GF-D8 (cell line): ENCODE measurements around the gene TMEM178B.
"Not testable (repeated sequence)": the region's sequence is repeated elsewhere in the genome, so short reads cannot be mapped to it uniquely, and the experiment has no call there.

Experiments used
- DNase-seq: peaks from one replicate; lab custom pipeline; 2025; lab: John Stamatoyannopoulos, UW

TMEM178B gene

DNA sequence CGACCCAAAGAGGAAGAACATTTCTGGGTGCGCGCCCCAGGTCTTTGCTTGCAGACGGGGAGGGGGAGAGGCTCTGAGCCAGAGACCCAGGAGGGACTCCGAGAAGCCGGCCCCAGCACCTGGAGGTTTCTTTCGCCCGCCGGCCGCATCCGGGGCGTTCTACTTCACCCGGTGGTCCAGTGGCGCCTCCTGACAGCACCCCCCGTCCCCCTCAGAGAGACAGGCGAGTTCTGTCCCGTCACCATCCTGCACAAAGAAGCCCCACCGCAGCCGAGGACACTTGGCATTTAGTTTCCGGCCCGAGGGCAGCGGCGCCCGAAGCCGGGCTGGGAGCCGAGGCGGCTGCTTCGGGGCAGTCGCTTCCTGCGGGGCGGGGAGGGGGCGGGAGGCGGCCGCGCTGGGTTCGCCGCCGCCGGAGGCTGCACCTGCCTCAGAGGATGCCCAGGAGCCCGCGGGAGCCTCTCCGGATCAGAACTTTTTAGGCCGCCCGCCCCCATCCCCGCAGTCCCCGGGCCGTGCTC, at the start of gene TMEM178B:
Gene TMEM178B (plus strand): TSS at position 424 of the 521 bp plus-strand sequence.
- no peak for DNase-seq

GRCh38 chr7:141024668-141025067, 49.2 kb upstream of the TMEM178B start:
- DNase-seq = no peak

GRCh38 chr7:141027043-141027442, 46.8 kb upstream of the TMEM178B start:
- no peak for DNase-seq

DNA sequence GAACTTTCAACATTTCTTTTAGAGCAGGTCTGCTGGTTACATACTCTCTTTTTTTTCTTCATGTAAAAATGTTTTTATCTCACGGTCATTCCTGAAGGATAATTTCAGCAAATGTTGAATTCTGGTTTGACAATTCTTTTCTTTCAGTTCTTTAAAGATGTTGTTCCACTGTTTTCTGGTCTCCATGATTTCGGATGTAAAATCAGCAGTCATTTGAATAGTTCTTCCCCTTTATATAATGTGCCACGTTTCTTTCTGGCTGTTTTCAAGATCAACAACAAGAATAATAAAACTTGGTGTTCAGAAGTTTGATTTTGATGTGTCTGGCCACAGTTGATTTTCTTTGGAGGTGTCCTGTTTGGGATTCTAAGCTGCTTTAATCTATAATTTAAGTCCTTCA, 45.1 kb upstream of the TMEM178B start:
- no peak for DNase-seq

DNA sequence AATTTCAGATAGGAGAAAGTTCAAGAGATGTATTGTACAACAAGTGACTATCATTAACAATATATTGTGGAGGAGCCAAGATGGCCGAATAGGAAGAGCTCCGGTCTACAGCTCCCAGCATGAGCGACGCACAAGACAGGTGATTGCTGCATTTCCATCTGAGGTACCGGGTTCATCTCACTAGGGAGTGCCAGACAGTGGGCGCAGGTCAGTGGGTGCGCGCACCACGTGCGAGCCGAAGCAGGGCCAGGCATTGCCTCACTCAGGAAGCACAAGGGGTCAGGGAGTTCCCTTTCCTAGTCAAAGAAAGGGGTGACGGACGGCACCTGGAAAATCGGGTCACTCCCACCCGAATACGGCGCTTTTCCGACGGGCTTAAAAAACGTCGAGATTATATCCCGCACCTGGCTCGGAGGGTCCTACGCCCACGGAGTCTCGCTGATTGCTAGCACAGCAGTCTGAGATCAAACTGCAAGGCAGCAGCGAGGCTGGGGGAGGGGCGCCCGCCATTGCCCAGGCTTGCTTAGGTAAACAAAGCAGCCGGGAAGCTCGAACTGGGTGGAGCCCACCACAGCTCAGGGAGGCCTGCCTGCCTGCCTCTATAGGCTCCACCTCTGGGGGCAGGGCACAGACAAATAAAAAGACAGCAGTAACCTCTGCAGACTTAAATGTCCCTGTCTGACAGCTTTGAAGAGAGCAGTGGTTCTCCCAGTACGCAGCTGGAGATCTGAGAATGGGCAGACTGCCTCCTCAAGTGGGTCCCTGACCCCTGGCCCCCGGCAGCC, 41.1 kb upstream of the TMEM178B start:
- DNase-seq = not testable (repeated sequence)

DNA sequence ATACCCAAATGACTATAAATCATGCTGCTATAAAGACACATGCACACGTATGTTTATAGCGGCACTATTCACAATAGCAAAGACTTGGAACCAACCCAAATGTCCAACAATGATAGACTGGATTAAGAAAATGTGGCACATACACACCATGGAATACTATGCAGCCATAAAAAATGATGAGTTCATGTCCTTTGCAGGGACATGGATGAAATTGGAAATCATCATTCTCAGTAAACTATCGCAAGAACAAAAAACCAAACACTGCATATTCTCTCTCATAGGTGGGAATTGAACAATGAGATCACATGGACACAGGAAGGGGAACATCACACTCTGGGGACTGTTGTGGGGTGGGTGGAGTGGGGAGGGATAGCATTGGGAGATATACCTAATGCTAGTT, 35.8 kb upstream of the TMEM178B start:
- not testable (repeated sequence) for DNase-seq

DNA sequence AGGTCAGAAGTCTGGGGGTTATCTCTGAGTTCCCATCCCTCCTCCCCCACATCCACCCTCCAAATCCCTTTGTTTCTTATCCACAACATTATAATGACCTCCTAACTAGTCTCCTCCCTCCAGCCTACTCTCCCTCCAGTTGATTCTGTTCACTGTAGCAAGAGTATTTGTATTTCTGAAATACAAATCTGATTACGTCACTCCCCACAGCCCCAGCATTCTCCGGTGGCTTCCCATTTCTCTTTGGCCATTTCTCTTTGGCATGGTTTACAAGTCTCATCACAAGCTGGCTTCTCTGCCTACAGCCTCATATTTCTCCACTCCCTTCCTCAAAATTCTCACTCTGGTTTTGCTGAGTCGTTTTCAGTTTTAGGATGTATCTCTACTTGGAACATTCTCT, 34.5 kb upstream of the TMEM178B start:
- DNase-seq = no peak

- DNase-seq = no peak
Observed at GRCh38 chr7:141042222-141043193, 31.4 kb upstream of the TMEM178B start.

DNA sequence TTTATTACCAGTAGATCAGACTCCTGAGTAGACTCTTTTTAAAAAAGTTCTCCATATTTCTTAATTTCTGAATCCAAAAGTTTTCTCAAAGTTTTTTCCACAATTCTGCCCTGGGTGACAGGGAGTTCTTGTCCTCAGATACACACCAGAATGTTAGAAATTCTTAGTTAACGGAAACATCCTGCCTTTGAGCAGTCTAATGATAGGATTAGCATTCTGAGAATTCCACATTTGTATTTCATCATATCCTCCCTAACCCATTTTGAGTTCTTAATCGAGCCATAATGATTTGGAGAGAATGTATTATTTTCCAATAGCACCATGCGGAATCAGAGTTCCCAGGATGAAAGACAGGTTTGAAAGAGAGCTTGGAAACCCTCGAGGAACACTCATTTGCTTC, 30.2 kb upstream of the TMEM178B start:
- no peak for DNase-seq

DNA sequence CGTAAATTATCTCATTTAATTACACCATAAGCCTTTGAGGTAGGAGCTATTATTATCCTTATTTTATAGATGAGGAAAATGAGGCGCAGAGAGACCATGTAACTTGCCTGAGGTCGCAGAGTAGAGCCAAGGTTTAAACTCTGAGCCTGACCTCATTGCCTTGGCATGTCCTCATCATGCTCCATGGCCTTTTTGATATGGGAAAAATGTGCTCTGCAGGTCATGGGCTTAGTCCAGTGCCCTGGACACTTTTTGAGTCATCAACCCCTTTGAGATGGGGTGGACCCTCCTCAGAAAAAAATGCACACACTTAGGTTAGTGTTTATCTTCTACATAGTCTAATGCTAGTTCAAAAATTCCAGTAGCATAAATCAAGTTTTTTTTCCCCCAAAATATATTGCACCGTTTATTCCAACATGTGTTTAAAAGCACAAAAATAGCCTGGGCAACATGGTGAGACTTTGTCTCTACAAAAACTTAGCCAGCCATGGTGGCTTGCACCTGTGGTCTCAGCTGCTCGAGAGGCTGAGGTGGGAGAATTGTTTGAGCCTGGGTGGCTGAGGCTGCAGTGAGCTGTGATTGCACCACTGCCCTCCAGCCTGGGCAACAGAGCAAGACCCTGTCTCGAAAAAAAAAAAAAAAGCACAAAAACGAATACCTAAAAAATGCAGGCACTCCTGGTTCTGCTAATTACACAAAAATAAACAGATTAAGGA, 28.6 kb upstream of the TMEM178B start:
- no peak for DNase-seq

DNA sequence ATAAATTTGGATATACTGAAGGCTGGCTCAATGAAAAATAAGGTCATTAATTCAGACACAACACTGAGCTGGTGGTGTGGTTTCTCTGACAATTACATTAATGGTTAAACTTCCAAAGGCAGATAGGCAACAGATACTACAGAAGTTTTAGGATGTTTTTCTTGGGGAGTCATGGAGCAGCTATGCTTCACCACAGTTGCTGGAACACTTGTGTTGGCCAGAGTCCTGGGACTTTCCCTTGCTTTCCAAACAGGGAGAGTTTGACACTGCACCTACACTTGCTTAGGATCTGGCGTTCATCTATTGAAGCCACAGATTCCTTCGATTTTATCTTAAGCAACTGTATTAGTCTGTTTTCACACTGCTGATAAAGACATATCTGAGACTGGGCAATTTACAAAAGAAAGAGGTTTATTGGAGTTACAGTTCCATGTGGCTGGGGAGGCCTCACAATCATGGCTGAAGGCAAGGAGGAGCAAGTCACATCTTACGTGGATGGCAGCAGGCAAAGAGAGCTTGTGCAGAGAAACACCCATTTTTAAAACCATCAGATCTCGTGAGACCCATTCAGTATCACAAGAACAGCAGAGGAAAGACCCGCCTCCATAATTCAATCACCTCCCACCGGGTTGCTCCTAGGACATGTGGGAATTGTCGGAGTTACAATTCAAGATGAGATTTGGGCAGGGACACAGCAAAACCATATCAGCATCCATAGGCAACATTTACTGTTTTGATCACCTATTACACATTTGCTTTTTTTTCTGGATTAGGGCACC, 27.8 kb upstream of the TMEM178B start:
- no peak for DNase-seq

- no peak for DNase-seq
Observed at GRCh38 chr7:141053626-141054025, 20.2 kb upstream of the TMEM178B start.

DNA sequence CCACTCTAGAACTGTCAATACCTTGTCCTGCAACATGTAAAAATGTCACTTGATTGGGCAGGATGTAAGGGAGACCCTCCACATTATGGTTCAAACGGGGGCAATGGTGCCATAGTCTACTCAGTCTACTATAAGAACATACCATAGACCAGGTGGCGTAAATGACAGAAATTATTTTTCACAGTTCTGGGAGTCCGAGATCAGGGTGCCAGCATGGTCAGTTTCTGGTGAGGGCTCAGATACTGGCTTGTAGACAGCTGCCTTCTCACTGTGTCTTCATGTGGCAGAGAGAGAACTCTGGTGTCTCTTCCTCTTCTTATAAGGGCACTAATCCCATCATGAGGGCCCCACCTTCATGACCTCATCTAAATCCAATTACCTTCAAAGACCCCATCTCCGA, 18.7 kb upstream of the TMEM178B start:
- no peak for DNase-seq

DNA sequence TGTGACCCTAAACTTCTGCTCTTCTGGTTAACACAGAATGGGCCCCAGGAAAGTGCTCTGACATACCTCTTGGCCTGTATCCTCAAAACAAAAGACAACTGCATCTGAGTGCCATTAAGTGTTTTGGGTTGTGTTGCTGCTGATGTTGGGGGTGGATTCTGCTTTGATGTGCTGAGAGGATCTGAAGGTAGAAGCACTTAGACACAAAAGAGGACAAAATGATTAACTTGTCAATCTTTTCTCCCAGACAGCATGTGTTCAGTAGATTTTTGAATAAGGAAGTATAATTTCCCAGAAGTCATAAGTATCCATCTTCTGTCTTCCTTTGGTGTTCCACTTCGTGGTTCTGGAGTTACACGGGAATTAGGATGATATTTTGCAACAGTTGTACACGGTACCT, 16.1 kb upstream of the TMEM178B start:
- DNase-seq = no peak

DNA sequence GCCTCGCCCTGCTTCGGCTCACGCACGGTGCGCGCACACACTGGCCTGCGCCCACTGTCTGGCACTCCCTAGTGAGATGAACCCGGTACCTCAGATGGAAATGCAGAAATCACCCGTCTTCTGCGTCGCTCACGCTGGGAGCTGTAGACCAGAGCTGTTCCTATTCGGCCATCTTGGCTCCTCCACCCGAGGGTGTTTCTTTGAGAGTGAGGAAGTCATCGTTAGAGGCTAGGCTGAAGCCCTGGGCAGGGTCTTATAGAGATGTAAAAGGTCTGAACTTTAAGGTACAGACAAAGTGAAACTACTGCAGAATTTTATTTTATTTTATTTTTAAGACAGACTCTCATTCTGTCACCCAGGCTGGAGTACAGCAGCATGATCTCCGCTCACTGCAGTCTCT, 6.0 kb upstream of the TMEM178B start:
- not testable (repeated sequence) for DNase-seq

GRCh38 chr7:141071260-141071854, 2.5 kb upstream of the TMEM178B start:
- no peak for DNase-seq

DNA sequence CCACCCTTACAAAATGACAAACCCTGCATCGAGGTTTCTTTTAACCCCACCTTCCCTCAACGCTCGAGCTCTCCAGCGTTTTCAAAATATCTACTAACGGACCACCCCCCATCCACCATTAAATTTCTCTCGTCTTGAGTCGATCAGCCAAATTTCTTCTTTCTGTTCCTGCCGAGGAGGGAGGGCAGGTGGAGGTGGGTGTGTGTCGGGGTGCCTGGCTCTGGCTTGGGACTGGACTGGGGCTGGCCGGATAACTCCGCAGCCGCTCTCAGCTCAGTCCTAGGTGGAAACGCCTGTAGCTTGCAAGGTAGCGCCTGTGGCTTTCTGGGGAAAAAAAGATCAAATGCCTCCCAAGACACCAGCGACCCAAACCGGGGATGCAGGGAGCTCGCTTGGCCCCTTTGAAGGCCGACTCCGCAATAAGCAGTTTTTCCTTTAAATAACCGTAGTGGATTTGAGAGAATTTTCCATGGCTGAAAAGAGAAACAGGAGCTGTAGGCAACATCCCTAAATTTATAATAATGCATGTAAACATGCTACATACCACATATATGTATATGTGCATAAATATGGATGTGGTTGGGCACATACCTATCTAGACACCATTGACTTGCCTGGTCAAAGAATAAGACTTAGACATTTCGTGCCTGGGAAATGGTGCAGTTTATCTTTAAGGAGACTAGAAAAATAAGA, 1.9 kb upstream of the TMEM178B start:
- no peak for DNase-seq

DNA sequence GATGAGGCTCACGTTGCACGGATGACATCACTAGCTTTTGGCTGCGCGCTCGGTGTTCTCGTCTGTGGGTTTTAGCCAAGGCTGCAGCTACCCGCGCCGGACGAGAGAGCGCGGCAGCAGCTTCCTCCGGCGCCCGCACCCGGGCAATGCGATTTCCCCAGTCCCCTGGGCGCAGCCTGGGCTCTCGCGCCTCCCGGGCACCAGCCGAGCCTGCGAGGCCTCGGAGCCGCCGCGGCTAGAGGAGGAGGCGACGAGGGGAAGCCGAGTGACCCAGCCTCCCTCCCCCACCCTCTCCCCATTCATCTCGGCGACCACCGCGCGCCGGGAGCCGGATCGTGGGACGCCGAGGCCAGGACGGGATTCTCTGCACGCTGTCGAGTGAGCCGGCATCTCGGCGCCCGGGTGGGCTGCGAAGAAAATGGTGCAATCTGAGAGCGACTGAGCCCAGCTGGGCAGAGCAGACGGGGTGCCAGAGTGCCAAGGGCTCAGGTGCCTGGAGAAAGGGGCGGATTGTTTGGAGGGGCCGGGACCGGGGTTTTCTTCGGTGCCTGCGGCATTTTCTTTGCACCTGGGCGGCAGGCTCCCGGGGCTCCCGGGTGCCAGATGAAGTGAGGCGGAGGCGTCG, 1.2 kb upstream of the TMEM178B start:
- DNase-seq = no peak

DNA sequence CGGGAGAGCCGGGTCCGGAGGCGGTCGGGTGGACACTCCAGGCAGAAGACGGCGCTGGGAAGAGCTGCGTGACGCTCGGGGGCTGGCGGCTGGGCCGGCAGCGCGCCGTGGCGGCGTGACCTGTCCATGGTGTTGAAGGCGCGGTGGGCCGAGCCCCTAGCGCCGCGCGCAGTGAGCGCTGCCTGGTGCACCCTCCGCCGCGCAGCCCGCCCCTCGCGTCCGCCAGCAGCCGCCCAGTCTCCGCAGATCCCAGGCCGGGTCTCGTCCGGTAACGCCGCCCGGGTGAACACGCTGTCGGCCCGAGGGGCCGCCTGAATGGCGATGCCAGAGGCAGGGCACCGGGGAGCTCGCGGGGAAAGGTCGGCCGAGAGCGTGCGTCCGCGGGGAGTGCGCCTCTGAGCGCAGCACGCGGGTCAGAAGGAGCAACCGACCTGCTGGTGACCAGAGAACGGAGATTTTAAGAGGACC, 657 bp upstream of the TMEM178B start:
- DNase-seq = no peak
